Measurements from ENCODE around the gene CTNNA2.

Gene CTNNA2

DNA sequence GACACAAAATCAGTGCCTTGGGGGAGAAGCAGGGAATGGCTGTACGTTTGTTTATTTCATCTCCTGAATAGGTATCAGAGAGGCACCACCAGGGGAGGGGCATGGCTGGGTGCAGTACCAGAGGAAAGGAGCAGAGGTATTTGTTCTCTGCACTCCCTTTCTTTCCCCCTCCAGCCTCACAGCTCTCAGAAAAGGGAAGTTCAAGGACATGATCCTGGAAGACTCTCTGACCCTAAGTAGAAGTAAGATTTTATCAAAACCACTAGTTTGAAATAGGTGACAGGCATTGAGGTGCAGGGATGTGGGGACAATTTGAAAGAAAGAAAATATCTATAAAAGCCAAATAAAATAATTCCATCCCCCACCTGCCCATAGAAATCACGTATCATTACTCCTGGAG, 655.2 kb downstream of the CTNNA2 start:
- Histone ChIP-seq H2BK12ac (ENCODE audit: low read length) (no peak overlapping the region), H2BK5ac (ENCODE audit: low read length) (no peak overlapping the region), H3K27ac (replicated peaks; ENCODE audit: low read length) (no peak overlapping the region), H3K4me3 (ENCODE audit: low read length in 2 of 2) (no peak overlapping the region), H2BK120ac (ENCODE audit: low read depth, low read length) (no peak overlapping the region), H3K79me1 (ENCODE audit: low read depth, low read length) (no peaks in the 10 kb centered on the region), H3K9ac (ENCODE audit: low read depth, low read length, poor library complexity) (no peak overlapping the region), H2AK5ac (ENCODE audit: low read depth, low read length) (no peak overlapping the region), H3K36me3 (replicated peaks in 1 of 2; ENCODE audit: control insufficient read depth in 2 of 2, insufficient read depth in 2 of 2, low read length in 2 of 2) (no peaks in the 10 kb centered on the region), H2BK15ac (ENCODE audit: low read length) (no peak overlapping the region), H3K27me3 (ENCODE audit: control insufficient read depth in 3 of 3, insufficient read depth in 3 of 3, low read depth in 1 of 3, low read length in 3 of 3) (no peaks in the 10 kb centered on the region), H3K9me3 (replicated peaks in 1 of 2; ENCODE audit: control insufficient read depth in 2 of 2, insufficient read depth in 1 of 2, low read depth in 1 of 2, low read length in 2 of 2) (no peaks in the 10 kb centered on the region), H4K8ac (ENCODE audit: low read depth, low read length) (no peak overlapping the region), H3K4me2 (ENCODE audit: insufficient read depth, low read length, poor library complexity, severe bottlenecking) (no peak overlapping the region), H3K23ac (ENCODE audit: low read depth, low read length, poor library complexity) (no peak overlapping the region), H3K14ac (ENCODE audit: low read length) (no peak overlapping the region), H3K18ac (ENCODE audit: low read length) (no peak overlapping the region), H2AFZ (ENCODE audit: low read length) (no peak overlapping the region), H4K91ac (ENCODE audit: low read depth, low read length, poor library complexity) (no peak overlapping the region), H3K4ac (ENCODE audit: low read length) (no peak overlapping the region), H3K4me1 (ENCODE audit: control insufficient read depth in 2 of 2, insufficient read depth in 1 of 2, low read depth in 1 of 2, low read length in 2 of 2) (no peaks in the 10 kb centered on the region)
- no peak for DNase-seq (ENCODE audit: low spot score)
- WGBS, 2 donors (ENCODE audit: extremely low coverage in 2 of 2, insufficient read length in 2 of 2, insufficient replicate concordance in 1 of 2): no CpG with 5 or more reads among the region's 2 CpGs

DNA sequence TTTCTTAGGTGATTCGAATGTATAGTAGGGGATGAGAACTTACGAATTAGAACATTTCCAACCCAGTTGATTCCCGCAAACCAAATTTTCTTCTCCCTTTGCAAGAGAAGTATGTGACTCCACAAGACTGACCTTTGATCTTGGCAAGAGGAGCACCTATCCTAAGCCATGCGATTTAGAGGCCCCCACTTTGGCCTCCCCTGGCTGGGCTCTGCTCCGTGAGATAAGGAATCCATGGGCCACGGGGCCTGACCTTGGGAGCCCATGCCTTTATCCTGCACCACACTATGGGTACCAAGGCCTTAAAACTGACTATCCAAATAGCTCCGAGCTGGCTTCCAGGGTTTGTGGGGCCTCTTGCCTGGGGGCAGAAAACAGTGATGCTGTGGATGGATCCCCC, 656.0 kb downstream of the CTNNA2 start:
- H4K91ac ChIP-seq (ENCODE audit: low read depth, low read length, poor library complexity): no peak overlapping the region
- H3K27ac ChIP-seq (replicated peaks; ENCODE audit: low read length): no peak overlapping the region
- no peak overlapping the region for H2AFZ ChIP-seq (ENCODE audit: low read length)
- peaks cover 0 to 2% of the 10 kb centered on the region in 2 donors for H3K9me3 ChIP-seq (replicated peaks in 1 of 2; ENCODE audit: control insufficient read depth in 2 of 2, insufficient read depth in 1 of 2, low read depth in 1 of 2, low read length in 2 of 2)
- no peak overlapping the region for H3K9ac ChIP-seq (ENCODE audit: low read depth, low read length, poor library complexity)
- no peak overlapping the region for H2BK120ac ChIP-seq (ENCODE audit: low read depth, low read length)
- no peaks in the 10 kb centered on the region for H3K79me1 ChIP-seq (ENCODE audit: low read depth, low read length)
- no peak overlapping the region for H3K14ac ChIP-seq (ENCODE audit: low read length)
- no peak overlapping the region for H2BK5ac ChIP-seq (ENCODE audit: low read length)
- H2BK15ac ChIP-seq (ENCODE audit: low read length): no peak overlapping the region
- no peak overlapping the region for H3K18ac ChIP-seq (ENCODE audit: low read length)
- H3K4me3 ChIP-seq (ENCODE audit: low read length in 2 of 2): no peak overlapping the region
- no peaks in the 10 kb centered on the region for H3K36me3 ChIP-seq (replicated peaks in 1 of 2; ENCODE audit: control insufficient read depth in 2 of 2, insufficient read depth in 2 of 2, low read length in 2 of 2)
- DNase-seq (ENCODE audit: low spot score): no peak
- no CpG with 5 or more reads among the region's 7 CpGs for WGBS, 2 donors (ENCODE audit: extremely low coverage in 2 of 2, insufficient read length in 2 of 2, insufficient replicate concordance in 1 of 2)
- no peak overlapping the region for H3K4me2 ChIP-seq (ENCODE audit: insufficient read depth, low read length, poor library complexity, severe bottlenecking)
- no peak overlapping the region for H3K4ac ChIP-seq (ENCODE audit: low read length)
- no peak overlapping the region for H3K23ac ChIP-seq (ENCODE audit: low read depth, low read length, poor library complexity)
- no peak overlapping the region for H4K8ac ChIP-seq (ENCODE audit: low read depth, low read length)
- no peaks in the 10 kb centered on the region for H3K27me3 ChIP-seq (ENCODE audit: control insufficient read depth in 3 of 3, insufficient read depth in 3 of 3, low read depth in 1 of 3, low read length in 3 of 3)
- H2BK12ac ChIP-seq (ENCODE audit: low read length): no peak overlapping the region
- no peaks in the 10 kb centered on the region for H3K4me1 ChIP-seq (ENCODE audit: control insufficient read depth in 2 of 2, insufficient read depth in 1 of 2, low read depth in 1 of 2, low read length in 2 of 2)
- no peak overlapping the region for H2AK5ac ChIP-seq (ENCODE audit: low read depth, low read length)

- Histone ChIP-seq H2BK12ac (ENCODE audit: low read length) (no peak overlapping the region), H4K91ac (ENCODE audit: low read depth, low read length, poor library complexity) (no peak overlapping the region), H3K14ac (ENCODE audit: low read length) (no peak overlapping the region), H3K4me3 (ENCODE audit: low read length in 2 of 2) (no peak overlapping the region), H3K23ac (ENCODE audit: low read depth, low read length, poor library complexity) (no peak overlapping the region), H3K27ac (replicated peaks; ENCODE audit: low read length) (no peak overlapping the region), H2BK5ac (ENCODE audit: low read length) (no peak overlapping the region), H2AK5ac (ENCODE audit: low read depth, low read length) (no peak overlapping the region), H4K8ac (ENCODE audit: low read depth, low read length) (no peak overlapping the region), H2BK120ac (ENCODE audit: low read depth, low read length) (no peak overlapping the region), H3K27me3 (ENCODE audit: control insufficient read depth in 3 of 3, insufficient read depth in 3 of 3, low read depth in 1 of 3, low read length in 3 of 3) (no peaks in the 10 kb centered on the region), H3K4me2 (ENCODE audit: insufficient read depth, low read length, poor library complexity, severe bottlenecking) (no peak overlapping the region), H3K36me3 (replicated peaks in 1 of 2; ENCODE audit: control insufficient read depth in 2 of 2, insufficient read depth in 2 of 2, low read length in 2 of 2) (no peaks in the 10 kb centered on the region), H3K18ac (ENCODE audit: low read length) (no peak overlapping the region), H2AFZ (ENCODE audit: low read length) (no peak overlapping the region), H3K9me3 (replicated peaks in 1 of 2; ENCODE audit: control insufficient read depth in 2 of 2, insufficient read depth in 1 of 2, low read depth in 1 of 2, low read length in 2 of 2) (peaks cover 0 to 2% of the 10 kb centered on the region in 2 donors), H3K4me1 (ENCODE audit: control insufficient read depth in 2 of 2, insufficient read depth in 1 of 2, low read depth in 1 of 2, low read length in 2 of 2) (no peaks in the 10 kb centered on the region), H3K4ac (ENCODE audit: low read length) (no peak overlapping the region), H3K9ac (ENCODE audit: low read depth, low read length, poor library complexity) (no peak overlapping the region), H3K79me1 (ENCODE audit: low read depth, low read length) (no peaks in the 10 kb centered on the region), H2BK15ac (ENCODE audit: low read length) (no peak overlapping the region)
- no CpG with 5 or more reads among the region's 3 CpGs for WGBS, 2 donors (ENCODE audit: extremely low coverage in 2 of 2, insufficient read length in 2 of 2, insufficient replicate concordance in 1 of 2)
- no peak for DNase-seq (ENCODE audit: low spot score)
These were observed 657.2 kb downstream of the CTNNA2 start for GRCh38 chr2:80169811-80170594.

GRCh38 chr2:80185091-80185490, 672.2 kb downstream of the CTNNA2 start:
- Histone ChIP-seq H4K8ac (ENCODE audit: low read depth, low read length) (no peak overlapping the region), H3K9ac (ENCODE audit: low read depth, low read length, poor library complexity) (no peak overlapping the region), H2AFZ (ENCODE audit: low read length) (no peak overlapping the region), H3K9me3 (replicated peaks in 1 of 2; ENCODE audit: control insufficient read depth in 2 of 2, insufficient read depth in 1 of 2, low read depth in 1 of 2, low read length in 2 of 2) (peaks cover 4% of the 10 kb centered on the region in 2 donors), H2BK12ac (ENCODE audit: low read length) (no peak overlapping the region), H3K4me2 (ENCODE audit: insufficient read depth, low read length, poor library complexity, severe bottlenecking) (no peak overlapping the region), H3K4ac (ENCODE audit: low read length) (no peak overlapping the region), H3K14ac (ENCODE audit: low read length) (no peak overlapping the region), H3K36me3 (replicated peaks in 1 of 2; ENCODE audit: control insufficient read depth in 2 of 2, insufficient read depth in 2 of 2, low read length in 2 of 2) (no peaks in the 10 kb centered on the region), H2BK120ac (ENCODE audit: low read depth, low read length) (no peak overlapping the region), H4K91ac (ENCODE audit: low read depth, low read length, poor library complexity) (no peak overlapping the region), H3K4me3 (ENCODE audit: low read length in 2 of 2) (no peak overlapping the region), H2AK5ac (ENCODE audit: low read depth, low read length) (no peak overlapping the region), H3K27ac (replicated peaks; ENCODE audit: low read length) (no peak overlapping the region), H3K27me3 (ENCODE audit: control insufficient read depth in 3 of 3, insufficient read depth in 3 of 3, low read depth in 1 of 3, low read length in 3 of 3) (no peaks in the 10 kb centered on the region), H3K4me1 (ENCODE audit: control insufficient read depth in 2 of 2, insufficient read depth in 1 of 2, low read depth in 1 of 2, low read length in 2 of 2) (peaks cover 0 to 3% of the 10 kb centered on the region in 2 donors), H2BK15ac (ENCODE audit: low read length) (no peak overlapping the region), H2BK5ac (ENCODE audit: low read length) (no peak overlapping the region), H3K23ac (ENCODE audit: low read depth, low read length, poor library complexity) (no peak overlapping the region), H3K18ac (ENCODE audit: low read length) (no peak overlapping the region), H3K79me1 (ENCODE audit: low read depth, low read length) (no peaks in the 10 kb centered on the region)
- no CpG with 5 or more reads among the region's 2 CpGs for WGBS, 2 donors (ENCODE audit: extremely low coverage in 2 of 2, insufficient read length in 2 of 2, insufficient replicate concordance in 1 of 2)
- no peak for DNase-seq (ENCODE audit: low spot score)
